ENCODE data around the gene PAQR6. TPM values are rescaled to one million over a fixed set of nuclear protein-coding genes. Genes with fewer than 3 reads are reported as not detected.
A peak's percentile ranks its signal among the peaks of the same experiment; 100 is the strongest.

PAQR6 gene
- total RNA-seq, 1 experiment from 2014 or later, result 15.8 TPM

DNA sequence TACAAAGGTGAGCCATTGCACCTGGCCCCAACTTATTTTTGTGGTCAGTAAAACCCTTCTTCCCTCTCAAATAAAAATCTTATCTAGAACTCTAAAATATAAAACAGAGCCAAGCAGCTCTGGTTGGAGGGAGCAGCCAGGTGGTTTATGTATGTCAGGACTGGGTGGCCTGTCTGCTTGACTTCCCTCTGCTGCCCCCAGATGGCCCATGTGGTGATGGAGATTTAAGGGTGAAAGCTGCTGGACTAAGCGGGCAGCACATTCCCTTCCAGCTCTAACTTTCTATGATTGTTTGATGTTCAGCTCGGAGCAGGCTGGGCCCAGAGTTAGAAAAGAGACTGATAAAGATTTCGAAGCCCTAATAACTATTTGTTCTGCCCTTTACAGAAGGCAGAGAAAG is 11.9 kb upstream of the PAQR6 start:
- Histone ChIP-seq H2AK5ac (ENCODE audit: insufficient read length, low read length) (no peak overlapping the region), H3K23me2 (ENCODE audit: insufficient read length, low read depth, low read length, poor library complexity, severe bottlenecking) (no peaks in the 10 kb centered on the region), H3K79me1 (ENCODE audit: insufficient read depth, low read depth, low read length, poor library complexity, severe bottlenecking) (no peaks in the 10 kb centered on the region), H3K14ac (ENCODE audit: insufficient read depth, low read length) (no peak overlapping the region), H3K56ac (ENCODE audit: insufficient read length, low read depth, low read length) (no peak overlapping the region), H3K23ac (ENCODE audit: insufficient read length, low read depth, low read length) (no peak overlapping the region), H3K27ac (ENCODE audit: insufficient read length, low read depth, low read length) (no peak overlapping the region), H4K5ac (ENCODE audit: insufficient read length, low read depth, low read length) (no peak overlapping the region), H2BK12ac (ENCODE audit: insufficient read length, low read depth, low read length) (no peak overlapping the region), H3K4me1 (ENCODE audit: insufficient read depth, low read length) (no peaks in the 10 kb centered on the region), H4K20me1 (ENCODE audit: control insufficient read depth, insufficient read depth, insufficient read length) (no peaks in the 10 kb centered on the region), H3K4me2 (ENCODE audit: insufficient read depth, insufficient read length, low read length) (no peak overlapping the region), H3K9me3 (ENCODE audit: control insufficient read depth, low read depth, low read length) (no peaks in the 10 kb centered on the region), H2BK120ac (ENCODE audit: low read depth, low read length, poor library complexity, severe bottlenecking) (no peak overlapping the region), H2BK20ac (ENCODE audit: low read depth, low read length, poor library complexity, severe bottlenecking) (no peak overlapping the region), H2AFZ (ENCODE audit: low read length) (no peak overlapping the region), H3K4ac (ENCODE audit: low read depth, low read length) (no peak overlapping the region), H4K8ac (replicated peaks; ENCODE audit: insufficient read length, low read depth, low read length) (no peak overlapping the region), H3K18ac (ENCODE audit: insufficient read length, low read depth, low read length) (no peak overlapping the region), H2BK5ac (ENCODE audit: insufficient read length, low read length) (no peak overlapping the region), H3K9ac (ENCODE audit: extremely low read depth, insufficient read length, low read length) (no peak overlapping the region), H3K27me3 (ENCODE audit: insufficient read depth, low read length) (no peaks in the 10 kb centered on the region), H3K79me2 (ENCODE audit: insufficient read depth, low read length) (no peaks in the 10 kb centered on the region), H2BK15ac (ENCODE audit: low read depth, low read length) (no peak overlapping the region), H4K91ac (ENCODE audit: insufficient read length, low read depth, low read length) (no peak overlapping the region), H3T11ph (ENCODE audit: low read length) (no peak overlapping the region)
- Mint-ChIP-seq H3K9me3 (no peaks in the 10 kb centered on the region), H3K4me3 (no peak overlapping the region), H3K27me3 (ENCODE audit: low read depth) (no peaks in the 10 kb centered on the region), H3K27ac (no peak overlapping the region), H3K4me1 (no peaks in the 10 kb centered on the region), H3K36me3 (ENCODE audit: insufficient read depth in 1 of 3, low read depth in 3 of 3) (peaks cover 55 to 89% (median 79%) of the 10 kb centered on the region in 3 experiments)
- TF ChIP-seq, protein P1, sequence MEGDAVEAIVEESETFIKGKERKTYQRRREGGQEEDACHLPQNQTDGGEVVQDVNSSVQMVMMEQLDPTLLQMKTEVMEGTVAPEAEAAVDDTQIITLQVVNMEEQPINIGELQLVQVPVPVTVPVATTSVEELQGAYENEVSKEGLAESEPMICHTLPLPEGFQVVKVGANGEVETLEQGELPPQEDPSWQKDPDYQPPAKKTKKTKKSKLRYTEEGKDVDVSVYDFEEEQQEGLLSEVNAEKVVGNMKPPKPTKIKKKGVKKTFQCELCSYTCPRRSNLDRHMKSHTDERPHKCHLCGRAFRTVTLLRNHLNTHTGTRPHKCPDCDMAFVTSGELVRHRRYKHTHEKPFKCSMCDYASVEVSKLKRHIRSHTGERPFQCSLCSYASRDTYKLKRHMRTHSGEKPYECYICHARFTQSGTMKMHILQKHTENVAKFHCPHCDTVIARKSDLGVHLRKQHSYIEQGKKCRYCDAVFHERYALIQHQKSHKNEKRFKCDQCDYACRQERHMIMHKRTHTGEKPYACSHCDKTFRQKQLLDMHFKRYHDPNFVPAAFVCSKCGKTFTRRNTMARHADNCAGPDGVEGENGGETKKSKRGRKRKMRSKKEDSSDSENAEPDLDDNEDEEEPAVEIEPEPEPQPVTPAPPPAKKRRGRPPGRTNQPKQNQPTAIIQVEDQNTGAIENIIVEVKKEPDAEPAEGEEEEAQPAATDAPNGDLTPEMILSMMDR (conservative IDR thresholded peaks at IDR 0.05), result peak; percentile 41; the same call in 2 of the 3 replicates
- no CpG with 5 or more reads among the region's 3 CpGs for WGBS (ENCODE audit: extremely low coverage, insufficient read length, low lambda C conversion rate)
- no peak for DNase-seq
